ENCODE results near the gene HOXA7.

Gene HOXA7

DNA sequence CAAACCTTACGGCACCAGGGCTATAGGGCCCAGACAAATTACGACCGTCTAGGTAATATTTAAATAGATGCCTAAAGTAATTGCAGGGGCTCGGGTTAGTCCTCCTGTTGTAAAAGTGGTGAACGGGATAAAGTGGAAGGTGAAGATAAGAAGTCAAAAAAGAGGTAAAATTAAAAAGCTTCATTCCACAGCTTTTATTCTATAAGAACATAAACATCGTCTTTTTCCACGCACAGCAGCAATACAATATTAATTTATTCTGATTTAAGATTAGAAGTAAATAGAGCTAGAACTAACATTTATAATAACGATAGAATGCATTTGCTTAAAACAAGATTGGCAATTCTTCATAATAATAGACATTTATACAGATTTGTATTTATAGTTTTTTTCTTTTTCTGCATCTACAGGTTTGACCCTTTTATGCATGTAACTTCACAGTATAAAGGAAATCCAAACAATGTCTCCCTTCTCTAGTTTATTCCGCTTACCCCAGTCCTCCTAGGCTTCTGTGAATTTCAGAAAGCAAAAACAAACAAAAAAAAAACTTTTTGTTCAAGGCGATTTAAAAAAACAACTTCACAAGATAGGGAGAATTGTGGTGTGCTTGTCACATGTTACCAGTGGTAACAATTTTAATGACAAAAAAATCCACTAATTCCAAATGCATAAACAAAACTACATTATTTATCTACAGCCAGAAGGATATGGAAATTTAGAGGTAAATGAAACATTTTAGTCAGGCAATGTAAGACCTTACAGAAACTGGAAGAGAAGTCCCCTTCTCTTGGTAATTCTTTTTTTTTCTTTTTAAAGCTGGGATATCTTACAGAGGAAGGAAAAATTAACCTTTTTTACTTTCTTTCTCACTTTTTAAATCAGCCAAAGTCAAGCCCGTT, 14.2 kb upstream of the HOXA7 start:
- no peak for DNase-seq

DNA sequence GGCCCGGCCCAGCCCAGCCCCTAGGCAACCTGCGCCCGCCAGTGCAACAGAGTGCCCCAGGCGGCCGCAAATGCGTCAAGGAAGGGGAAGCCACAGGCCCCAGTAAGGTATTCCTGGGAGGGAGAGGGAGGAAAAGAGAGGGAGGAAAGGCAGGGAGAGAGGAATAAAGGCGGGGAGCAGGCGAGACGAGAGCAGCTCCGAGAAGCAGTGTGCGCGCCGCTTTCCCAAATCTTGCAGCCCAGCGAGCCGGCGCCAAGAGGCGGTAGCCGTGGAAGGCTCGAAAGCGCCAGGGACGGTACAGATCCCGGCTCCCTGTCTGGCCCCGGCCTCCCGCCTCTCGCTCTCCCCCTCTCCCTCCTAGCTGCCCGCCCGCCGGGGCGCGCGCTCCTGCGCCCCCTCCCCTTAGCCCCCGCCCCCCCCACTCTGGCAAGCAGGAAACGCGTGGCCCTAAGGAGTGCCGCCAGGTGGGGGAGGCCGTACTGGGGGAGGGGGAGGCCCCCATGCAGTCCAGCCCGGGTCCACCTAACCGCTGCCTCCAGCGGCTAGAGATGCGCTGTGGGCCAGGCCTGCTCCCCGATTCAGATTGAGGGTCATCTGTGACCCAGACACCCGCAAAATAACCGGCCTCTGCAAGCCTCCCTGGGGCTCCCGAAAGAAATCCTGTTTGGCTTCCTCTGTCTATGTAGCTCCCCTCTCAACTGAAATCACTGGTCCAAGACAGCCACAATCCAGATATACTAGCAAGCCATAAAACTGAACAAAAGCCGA, 13.4 kb upstream of the HOXA7 start:
- no peak for DNase-seq

DNA sequence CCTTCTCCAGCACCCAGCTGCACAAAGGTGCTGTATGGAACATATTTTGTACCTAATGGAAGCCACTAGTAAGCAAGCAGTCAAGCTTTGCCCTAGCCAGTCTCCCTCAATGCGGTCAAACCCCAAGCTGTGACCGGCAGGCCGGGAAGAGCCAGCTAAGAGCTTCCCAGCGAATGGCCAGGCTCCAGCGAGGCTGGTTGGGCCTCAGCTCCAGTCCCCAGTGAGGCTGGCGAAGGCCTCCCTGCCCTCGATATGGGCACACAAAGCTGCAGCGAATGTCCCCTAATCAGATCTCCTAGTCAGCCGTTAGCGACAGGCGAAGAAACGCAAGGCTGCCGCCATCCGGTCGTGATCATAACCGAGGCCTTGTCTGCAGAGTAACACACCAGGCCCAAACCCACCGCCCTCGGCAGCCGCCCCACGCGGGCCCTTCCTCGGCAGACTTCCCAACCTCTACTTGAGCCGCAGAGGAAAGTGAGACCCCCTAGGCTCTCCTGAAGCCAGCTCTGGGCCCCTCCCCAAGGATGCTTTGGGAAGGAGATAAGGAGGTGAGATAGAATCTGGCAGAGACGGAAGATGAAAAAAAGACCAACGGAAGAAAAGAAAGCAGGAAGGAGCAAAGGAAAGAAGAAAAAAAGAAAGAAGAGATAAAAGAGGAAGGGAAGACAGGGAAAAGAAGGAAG, 11.9 kb upstream of the HOXA7 start:
- peak in 1 of 2 experiments; percentile 37 for DNase-seq

DNA sequence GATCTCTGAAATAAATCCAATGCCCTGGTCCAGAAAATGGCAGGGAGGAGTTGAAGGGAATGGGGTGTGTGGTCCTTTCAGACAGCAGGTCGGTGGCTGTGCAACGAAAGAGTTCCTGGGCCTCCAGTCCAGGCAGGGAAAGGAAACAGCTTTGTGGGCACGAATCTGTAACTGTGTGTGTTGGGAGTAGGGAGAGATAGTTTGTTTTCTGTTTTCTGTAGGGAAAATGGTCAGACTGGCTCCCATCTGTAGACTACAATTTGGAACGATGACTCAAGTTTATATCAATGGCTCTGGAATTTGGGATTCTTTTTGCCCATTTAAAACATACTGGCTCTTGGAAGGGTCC, 11.4 kb upstream of the HOXA7 start:
- DNase-seq, result no peak

DNA sequence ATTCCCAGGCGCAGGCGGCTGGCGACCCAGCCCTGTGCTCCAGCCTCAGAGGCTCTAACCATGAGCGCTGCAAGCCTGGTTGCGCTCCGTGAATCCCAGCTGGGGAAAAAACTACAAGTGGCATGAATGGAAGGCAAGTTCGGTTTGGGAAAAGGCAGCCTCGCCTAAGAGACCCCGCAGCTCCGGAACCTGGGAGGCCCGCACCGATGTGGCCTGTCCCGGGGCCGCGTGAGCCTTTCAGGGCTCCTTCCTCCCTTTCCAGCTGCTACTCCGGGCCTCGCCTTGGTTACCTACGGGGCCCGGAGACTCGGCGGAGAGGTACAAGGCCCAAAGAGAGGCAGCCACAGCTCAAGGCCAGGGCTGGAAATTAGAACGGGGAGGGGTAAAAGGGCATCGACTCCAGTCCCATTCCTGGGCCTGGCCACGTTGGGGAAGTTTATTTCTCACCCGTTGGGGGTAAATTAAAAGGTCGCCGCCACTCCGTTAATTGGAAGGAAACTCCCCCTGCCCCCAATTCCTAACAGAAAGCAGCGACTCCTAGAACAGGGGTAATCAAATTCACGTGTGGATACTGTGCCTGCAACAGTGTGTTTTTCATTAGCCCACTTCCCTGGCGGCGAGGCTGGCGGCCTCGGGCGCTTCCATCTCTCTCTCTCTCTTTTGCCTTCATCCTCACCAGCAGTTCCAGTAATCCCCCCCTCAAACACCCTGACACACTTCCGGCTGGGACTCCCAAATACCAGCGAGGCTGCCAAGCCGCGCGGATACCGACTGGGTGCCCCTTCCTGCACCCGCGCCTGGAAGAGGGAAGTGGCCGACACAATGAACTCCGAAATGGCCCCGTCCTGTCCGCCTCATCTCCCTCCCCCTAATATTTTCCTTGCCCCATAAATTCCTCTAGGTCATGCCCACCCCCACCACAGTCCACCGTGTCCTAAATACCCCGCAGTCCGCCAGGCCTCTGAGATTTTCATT, 10.3 kb upstream of the HOXA7 start:
- no peak for DNase-seq

DNA sequence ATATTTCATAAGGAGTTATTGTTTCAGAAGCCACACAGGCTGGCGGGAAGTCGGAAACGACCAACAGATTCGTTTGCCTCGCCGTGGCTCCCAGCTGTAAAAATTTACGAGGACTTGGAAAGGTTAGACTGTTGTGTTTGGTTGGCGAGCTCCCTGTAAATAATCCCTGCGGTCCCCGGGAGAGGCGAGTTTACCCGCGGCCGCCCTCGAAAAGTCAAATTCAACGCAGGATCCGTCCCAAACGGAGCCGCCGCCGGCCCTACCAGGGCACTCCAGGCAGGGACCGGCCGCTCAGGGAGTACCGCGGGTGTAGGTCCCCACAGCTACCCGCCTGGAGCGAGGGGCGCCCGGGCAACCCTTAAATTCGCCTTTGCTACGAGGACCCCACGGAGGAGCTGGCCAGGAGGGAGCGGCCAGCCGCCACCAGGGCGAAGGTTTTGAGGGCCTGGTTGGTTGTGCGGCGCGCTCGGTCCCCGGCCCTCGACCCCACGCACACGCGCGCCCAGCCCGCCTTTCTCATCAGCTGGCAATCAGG, 9.6 kb upstream of the HOXA7 start:
- no peak for DNase-seq

DNA sequence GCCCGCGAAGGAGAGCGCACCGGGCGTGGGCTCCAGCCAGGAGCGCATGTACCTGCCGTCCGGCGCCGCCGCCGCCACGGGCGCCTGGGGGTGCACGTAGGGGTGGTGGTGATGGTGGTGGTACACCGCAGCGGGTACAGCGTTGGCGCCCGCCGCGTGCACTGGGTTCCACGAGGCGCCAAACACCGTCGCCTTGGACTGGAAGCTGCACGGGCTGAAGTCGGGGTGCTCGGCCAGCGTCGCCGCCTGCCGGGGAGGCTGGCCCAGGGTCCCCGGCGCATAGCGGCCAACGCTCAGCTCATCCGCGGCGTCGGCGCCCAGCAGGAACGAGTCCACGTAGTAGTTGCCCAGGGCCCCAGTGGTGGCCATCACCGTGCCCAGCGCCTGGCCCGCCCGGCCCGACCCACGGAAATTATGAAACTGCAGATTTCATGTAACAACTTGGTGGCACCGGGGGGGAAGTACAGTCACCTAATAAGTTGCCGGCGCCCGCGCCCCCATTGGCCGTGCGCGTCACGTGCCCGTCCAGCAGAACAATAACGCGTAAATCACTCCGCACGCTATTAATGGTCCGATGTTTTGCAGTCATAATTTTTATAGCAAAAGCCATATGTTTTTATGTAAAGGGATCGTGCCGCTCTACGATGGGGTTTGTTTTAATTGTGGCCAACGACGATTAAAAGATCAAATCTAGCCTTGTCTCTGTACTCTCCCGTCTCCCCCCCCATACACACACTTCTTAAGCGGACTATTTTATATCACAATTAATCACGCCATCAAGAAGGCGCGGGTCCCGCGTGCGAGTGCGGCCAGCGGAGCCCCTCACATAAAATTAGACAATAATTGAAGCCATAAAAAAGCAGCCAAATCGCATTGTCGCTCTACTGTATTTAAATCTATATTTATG, 8.9 kb upstream of the HOXA7 start, which contains the start of gene HOXA9:
HOXA9 (minus strand) TSS at position 449 of the 907 bp plus-strand sequence; CDS start at position 369, 80 bp downstream.
- peak in 1 of 2 experiments; percentile 15 for DNase-seq

DNA sequence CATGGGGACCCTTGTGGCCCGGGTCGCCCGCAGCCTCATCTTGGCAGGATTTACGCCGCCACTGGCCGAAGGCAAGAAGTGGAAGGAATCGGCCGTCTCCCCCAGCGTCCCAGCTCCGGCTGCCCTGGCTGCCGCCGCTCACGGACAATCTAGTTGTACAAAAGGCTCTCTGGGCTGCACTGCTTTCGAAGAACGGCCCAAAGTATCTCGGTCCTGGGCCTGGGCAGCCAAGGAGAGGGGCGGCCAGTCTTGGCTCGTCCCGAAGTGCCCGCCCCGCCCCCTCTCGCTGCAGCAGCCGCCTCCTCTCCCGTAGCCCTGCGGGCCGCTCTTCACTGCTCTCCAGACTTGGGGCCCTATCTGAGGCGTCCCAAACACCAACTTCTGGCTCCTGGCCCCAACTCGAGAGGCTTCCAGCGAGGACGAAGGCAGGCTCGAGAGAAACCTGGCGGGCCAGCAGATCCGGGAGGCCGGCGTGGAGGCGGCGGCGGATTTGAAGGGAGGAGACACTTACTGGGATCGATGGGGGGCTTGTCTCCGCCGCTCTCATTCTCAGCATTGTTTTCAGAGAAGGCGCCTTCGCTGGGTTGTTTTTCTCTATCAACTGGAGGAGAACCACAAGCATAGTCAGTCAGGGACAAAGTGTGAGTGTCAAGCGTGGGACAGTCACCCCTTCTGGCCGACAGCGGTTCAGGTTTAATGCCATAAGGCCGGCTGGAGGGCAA, 8.1 kb upstream of the HOXA7 start:
- no peak for DNase-seq

DNA sequence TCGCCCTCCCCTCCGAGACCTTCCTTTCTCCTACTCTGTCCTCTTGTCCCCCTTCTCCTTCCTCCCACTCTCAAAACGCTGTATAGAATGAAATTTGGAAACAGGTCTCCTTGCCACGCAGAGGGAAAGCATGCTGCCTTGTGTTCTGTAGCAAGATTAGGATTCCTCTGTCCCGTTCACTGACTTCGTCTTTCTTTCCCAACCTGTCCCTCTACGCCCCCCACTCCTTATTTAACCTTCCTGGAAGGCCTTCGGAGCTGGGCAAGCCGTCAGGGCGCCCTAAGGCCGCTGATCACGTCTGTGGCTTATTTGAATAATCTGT, 7.5 kb upstream of the HOXA7 start:
- no peak for DNase-seq

DNA sequence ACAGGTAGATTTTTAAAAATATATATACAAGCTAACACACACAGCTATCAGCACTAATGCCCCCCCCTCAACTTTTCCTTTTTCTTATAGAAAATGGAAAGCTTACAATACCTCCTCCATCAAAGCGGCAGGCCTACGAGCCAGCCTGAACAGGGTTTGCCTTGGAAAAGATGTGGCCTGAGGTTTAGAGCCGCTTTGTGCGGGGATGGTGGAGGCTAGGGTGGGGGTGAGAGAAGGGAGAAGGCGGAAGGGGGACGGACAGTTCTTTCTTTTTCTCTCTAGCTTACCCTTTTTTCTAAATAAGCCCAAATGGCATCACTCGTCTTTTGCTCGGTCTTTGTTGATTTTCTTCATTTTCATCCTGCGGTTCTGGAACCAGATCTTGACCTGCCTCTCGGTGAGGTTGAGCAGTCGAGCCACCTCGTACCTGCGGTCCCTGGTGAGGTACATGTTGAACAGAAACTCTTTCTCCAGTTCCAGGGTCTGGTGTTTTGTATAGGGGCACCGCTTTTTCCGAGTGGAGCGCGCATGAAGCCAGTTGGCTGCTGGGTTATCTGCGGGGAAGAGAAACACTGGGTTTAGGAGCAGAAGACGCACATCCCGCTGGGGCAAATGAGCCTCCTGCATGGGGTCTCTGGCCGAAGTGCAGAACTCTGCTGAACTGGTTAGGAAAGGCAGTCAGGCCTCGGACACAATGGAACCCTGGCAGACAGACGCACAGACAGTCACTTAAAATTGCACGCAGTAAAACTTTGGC, 7.0 kb upstream of the HOXA7 start:
- no peak for DNase-seq

DNA sequence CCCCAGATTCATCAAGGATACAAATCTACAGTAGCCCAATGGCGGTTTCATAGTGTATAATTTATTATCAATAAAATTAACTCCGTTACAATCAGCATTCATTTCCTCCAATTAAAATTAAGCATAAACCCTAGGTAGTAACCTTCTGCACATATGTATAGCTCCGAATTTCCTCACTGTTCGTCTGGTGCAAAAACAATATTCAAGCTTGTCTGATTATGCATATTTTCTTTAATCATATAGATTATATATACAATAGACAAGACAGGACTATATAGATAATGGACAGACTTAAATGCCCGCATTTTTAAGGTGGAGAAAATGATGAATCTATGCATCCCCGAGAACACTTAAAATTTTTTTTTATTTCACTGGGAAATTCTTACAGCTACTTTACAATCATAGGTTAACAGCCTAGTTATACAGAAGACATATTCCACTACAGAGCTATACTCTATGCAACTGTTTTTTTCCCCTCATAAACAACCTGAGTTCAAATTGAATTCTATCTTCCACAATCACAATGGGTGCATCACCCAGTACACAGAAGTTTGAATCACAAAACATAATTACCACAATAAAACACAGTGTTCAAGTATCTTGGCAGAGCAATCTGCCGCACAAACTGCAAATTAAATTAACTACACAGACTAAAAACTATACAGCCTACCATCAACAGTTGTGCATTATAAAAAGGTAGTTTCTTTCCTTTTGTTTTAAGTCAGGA, 6.2 kb upstream of the HOXA7 start:
- no peak for DNase-seq

DNA sequence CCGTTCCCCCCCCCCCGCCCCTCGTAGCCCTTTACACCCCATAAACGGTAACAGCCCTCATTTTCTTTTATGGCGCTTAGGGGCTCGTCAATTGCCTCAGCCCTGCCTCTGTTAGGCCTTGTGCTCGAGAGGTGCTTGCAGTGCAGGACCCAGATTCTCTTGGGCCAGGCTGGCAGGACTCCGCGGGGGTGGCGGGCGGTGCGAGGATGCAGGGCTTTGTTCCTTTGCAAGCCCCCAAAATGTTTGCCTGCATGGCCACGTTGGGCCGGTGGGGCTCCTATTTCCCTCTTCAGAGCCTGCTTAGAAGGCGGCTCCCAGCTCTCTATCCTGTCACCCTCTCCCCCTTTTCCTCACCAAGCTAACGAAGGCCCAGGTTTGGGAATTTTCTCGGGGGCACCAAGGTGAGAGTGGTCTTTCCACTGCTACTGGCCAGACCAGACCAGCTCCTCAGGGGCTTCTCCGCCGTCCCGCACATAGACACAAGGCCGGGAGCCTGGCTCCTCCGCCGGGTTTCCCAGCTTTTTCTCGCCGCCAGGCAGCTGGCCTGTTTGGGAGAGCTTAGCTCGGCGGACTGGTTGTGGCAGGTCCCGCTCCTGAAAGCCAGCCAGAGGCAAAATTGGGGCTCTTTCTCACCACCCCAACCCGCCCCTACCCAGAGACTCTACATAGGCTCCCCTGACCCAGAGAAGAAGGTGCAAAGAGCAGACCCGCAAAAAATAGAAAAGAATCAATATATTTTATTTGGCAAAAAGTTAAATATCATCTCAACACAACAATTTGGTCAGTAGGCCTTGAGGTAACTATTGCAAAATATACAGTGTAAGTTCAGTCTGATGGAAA, 5.5 kb upstream of the HOXA7 start:
- no peak for DNase-seq

DNA sequence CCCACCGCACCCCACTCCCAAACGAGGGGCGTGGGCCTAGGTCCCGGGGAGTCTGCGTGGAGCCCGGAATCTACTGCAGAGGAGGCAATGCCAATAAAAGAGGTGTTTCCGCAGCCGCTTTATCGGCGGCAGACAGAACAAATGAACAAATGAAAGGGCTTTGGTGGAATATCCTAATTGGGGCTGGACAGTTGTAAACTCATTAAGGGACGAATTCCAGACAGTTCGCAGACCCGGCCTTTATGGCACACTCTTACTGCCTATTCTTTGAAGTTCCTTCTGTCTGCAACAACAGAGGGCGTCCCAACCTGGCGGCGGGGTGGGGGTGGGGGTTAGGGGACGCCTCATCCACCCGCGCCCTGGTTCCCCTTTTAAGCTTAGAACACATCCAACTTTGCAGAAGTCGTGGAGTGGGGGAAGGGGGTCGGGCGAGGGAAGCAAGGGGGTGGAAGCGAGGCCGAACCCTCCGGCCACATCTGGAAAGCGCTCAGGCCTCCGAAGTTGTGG, 4.8 kb upstream of the HOXA7 start:
- no peak for DNase-seq

DNA sequence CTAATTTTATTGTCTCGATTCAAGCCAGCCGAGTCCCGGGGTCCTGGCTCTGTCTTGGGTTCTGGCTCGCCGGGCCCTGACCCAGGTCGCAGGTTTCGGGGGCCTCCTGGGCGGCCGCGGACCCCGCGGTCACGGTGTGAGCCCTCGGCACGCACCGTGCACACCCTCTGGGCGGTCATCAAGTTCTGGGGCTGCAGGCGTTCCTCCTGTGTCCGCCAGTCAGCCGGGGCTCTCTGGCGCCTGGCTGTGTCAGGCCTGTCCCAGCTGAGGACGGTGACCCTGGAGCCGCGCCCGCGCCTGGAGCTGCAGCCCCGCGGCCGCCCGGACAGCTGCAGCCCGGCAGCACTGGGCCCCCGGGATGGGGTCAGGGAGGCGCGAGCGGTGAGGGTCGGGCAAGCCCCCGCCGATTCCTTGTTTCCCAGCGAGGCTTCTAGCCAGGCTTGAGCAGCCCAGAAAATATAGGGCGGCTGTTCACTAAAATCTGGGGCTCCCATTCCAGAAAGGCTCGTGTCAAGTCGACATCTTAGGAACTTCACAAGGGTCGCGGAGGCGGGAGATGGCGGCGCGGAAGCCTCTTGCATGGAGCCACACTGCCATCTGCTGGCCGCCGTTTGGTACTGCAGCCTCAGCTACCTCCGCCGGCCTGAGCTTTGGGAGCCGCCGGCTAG, 4.2 kb upstream of the HOXA7 start:
- DNase-seq, result peak; percentile 88

DNA sequence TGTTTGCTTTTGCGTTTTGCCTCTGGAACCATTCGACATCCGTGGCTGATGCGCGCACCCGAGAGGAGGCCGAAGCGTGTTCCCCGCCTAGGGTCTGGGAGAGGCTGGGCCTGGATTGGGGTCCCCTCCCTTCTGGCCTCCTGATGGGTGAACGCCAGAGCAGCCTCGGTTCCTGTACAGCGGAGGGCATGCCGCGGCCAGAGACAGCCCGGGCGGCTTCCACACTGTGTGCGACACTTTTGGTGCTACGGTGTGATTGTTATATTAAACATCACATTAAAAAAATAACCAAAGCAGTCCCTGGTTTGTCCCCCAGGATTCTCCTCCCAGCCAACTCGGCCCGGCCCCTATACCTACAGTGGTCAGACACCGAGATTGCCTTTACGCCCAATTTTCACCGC, 3.7 kb upstream of the HOXA7 start:
- DNase-seq, result no peak

DNA sequence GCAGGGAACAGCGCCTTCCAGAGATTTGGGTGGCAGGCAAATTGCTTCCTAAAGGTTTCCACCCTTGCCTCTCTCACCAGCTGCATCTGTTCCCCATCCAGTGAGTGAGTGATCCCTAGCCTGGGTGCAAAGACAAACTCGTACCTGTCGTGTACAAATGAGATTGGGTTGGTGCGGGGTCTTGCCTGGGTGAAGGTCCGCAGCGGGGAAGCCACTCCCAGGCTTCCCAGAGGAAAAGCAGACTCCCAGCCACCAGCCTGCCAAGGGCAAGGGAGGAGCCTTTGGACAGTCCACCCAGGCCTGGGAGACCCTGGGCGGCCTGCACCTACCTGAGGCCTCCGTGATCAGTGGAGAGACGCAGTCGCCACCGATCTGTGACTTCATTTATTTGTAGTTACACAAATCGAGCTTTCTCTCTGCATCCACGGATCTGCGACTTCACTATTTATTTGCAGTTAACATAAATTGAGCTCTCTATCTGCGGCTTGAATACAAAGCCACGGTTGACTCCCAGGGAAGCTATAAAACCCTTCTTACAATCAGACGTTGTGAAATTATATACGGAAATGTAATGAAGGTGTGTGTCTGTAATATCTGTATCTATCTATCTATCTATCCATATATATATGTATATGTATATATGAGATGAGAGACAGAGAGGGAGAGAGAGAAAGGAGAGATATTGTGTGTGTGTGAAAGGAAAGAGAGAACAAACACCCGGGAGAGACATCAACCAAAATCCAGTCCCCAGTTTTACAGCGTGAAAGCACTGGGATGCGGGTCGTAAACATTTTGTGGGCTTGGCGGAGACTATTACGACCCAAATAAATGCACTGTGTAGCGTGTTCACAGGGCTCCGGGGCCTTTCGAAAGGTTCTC, 3.0 kb upstream of the HOXA7 start:
- no peak for DNase-seq
